Ishikawa (cell line): Measurements from ENCODE around the gene PTN.

ENCODE experiments used
- CEBPB ChIP-seq: IDR thresholded peaks from 2 replicates; pipeline ENCODE4 v1.6.1; 2012
- CREB1 ChIP-seq: IDR thresholded peaks from 2 replicates; pipeline ENCODE4 v1.6.1; 2012; ENCODE audit warnings: low read depth
- EGR1 ChIP-seq: IDR thresholded peaks from 2 replicates; pipeline ENCODE4 v1.6.1; 2012
- EP300 ChIP-seq: IDR thresholded peaks from 2 replicates; pipeline ENCODE4 v1.6.1; 2012; ENCODE audit warnings: borderline replicate concordance
- FOXM1 ChIP-seq: IDR thresholded peaks from 2 replicates; pipeline ENCODE4 v1.6.1; 2012; ENCODE audit warnings: low read depth, borderline replicate concordance
- MAX ChIP-seq: IDR thresholded peaks from 2 replicates; pipeline ENCODE4 v1.6.1; 2012
- NFIC ChIP-seq: IDR thresholded peaks from 2 replicates; pipeline ENCODE4 v1.6.1; 2012
- RAD21 ChIP-seq: IDR thresholded peaks from 2 replicates; pipeline ENCODE4 v1.6.1; 2012; ENCODE audit warnings: low read depth
- REST ChIP-seq: IDR thresholded peaks from 2 replicates; pipeline ENCODE4 v1.6.1; 2012; ENCODE audit warnings: low read depth, mild to moderate bottlenecking
- TAF1 ChIP-seq: IDR thresholded peaks from 2 replicates; pipeline ENCODE4 v1.6.1; 2012; ENCODE audit warnings: low read depth, mild to moderate bottlenecking
- TCF12 ChIP-seq: IDR thresholded peaks from 2 replicates; pipeline ENCODE4 v1.6.1; 2012; ENCODE audit warnings: low read depth
- TEAD4 ChIP-seq: IDR thresholded peaks from 2 replicates; pipeline ENCODE4 v1.6.1; 2012
- YY1 ChIP-seq: IDR thresholded peaks from 2 replicates; pipeline ENCODE4 v1.6.1; 2012; ENCODE audit warnings: low read depth
- ZBTB7A ChIP-seq: IDR thresholded peaks from 2 replicates; pipeline ENCODE4 v1.6.1; 2012; ENCODE audit warnings: low read depth
- TF ChIP-seq, protein P1 (sequence below): IDR thresholded peaks from 2 replicates; pipeline ENCODE4 v1.6.1; 2012

The PTN gene

DNA sequence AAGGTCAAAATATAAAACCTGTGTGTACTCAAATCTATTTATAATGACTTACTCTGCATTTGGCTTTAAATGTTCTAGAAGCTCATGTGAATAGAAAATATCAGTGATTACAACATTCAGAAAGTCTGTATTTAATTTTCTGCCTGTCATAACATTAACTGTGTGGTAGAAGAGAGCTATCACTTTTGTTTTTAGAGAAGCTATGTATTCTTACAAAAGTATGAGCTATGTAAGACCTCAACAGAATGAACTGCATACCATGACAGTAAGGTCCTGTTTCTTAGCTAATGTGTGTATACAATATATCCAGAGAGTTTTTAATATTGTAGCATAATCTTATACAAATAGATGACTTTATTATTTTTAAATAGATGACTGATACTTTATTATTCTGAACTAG is 61.5 kb downstream of the PTN start:
- TF ChIP-seq CREB1 (no peak), CEBPB (no peak), EGR1 (no peak), TCF12 (no peak), REST (no peak), FOXM1 (no peak), ZBTB7A (no peak)
- TF ChIP-seq, protein P1, sequence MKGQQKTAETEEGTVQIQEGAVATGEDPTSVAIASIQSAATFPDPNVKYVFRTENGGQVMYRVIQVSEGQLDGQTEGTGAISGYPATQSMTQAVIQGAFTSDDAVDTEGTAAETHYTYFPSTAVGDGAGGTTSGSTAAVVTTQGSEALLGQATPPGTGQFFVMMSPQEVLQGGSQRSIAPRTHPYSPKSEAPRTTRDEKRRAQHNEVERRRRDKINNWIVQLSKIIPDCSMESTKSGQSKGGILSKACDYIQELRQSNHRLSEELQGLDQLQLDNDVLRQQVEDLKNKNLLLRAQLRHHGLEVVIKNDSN: no peak

- TF ChIP-seq MAX (no peak), TCF12 (no peak), TAF1 (no peak), ZBTB7A (no peak), FOXM1 (no peak), NFIC (no peak), RAD21 (no peak), CEBPB (no peak), CREB1 (no peak), YY1 (no peak), EP300 (no peak), REST (no peak), EGR1 (no peak), TEAD4 (no peak)
- TF ChIP-seq, protein P1: no peak
Measured at GRCh38 chr7:137276189-137276588, 67.3 kb downstream of the PTN start.

GRCh38 chr7:137272249-137272648 is 71.3 kb downstream of the PTN start:
- TF ChIP-seq FOXM1: no peak

DNA sequence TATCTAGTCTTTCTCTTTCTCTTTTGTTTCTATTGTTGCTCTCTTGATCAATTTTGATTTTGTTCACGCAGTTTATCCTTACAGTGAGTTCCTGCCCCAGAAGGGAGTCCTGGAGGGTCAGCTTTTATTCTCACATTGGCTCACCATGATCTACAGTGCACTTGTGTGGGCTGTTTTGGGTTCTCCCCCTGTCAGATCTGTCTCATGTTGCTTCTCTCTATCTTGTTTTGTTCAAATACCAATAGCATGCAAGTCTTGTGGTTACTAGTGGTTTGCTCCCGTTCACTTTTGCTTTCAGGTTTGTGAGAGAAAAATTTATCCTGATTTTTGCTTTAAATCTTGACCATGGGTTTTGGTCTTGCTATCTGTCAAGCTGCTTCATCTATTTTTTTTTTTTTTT is 74.3 kb downstream of the PTN start:
- no peak for TF ChIP-seq FOXM1
- TF ChIP-seq RAD21: no peak
- no peak for TF ChIP-seq TCF12
- TF ChIP-seq CREB1: no peak
- TF ChIP-seq, protein P1: no peak
- TF ChIP-seq REST: no peak
- TF ChIP-seq EP300: no peak
- no peak for TF ChIP-seq NFIC
- TF ChIP-seq TEAD4: no peak
- TF ChIP-seq MAX: no peak
- no peak for TF ChIP-seq YY1
- no peak for TF ChIP-seq EGR1
- TF ChIP-seq CEBPB: no peak
- no peak for TF ChIP-seq ZBTB7A
- TF ChIP-seq TAF1: no peak

- TF ChIP-seq TCF12: no peak
- no peak for TF ChIP-seq EGR1
- TF ChIP-seq TEAD4: no peak
- TF ChIP-seq ZBTB7A: no peak
- no peak for TF ChIP-seq MAX
- TF ChIP-seq CREB1: no peak
- TF ChIP-seq RAD21: no peak
- TF ChIP-seq FOXM1: no peak
- no peak for TF ChIP-seq YY1
- no peak for TF ChIP-seq EP300
- no peak for TF ChIP-seq CEBPB
- no peak for TF ChIP-seq REST
- TF ChIP-seq, protein P1: no peak
- no peak for TF ChIP-seq TAF1
- TF ChIP-seq NFIC: no peak
Measured at GRCh38 chr7:137266764-137267163, 76.8 kb downstream of the PTN start.
